ENCODE measurements around the gene VAMP8.

Gene VAMP8

DNA sequence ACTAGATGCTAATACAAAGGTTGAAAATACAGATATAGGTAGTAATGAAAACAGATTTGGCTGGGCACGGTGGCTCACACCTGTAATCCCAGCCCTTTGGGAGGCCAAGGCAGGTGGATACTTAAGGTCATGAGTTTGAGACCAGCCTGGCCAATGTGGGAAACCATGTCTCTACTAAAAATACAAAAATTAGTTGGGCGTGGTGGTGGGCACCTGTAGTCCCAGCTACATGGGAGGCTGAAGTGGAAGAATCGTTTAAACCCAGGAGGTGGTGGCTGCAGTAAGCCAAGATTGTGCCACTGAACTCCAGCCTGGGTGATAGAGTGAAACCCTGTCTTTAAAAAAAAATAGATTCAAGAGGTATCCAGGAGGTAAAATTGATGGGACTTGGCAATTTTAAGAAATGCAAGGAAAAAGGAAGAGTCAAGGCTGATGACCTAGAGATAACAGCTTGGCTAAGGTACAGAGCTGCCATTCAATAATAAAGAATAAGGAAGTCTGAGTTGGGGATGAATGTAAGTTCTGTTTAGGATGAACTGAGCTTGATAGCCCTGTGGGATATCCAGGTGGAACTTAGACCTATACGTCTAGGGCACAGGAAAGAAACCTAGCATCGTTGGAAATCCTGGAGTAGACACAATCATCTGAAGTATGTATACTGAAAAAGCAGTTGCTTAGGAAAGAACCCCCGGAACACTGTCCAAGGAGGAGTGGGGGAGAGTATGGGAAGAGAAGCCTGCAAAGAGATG is 29.4 kb upstream of the VAMP8 start:
- H3K4me1 ChIP-seq (ENCODE audit: insufficient read depth, insufficient read length): no peaks in the 10 kb centered on the region
- no peak overlapping the region for H3K4me3 ChIP-seq (ENCODE audit: insufficient read length, low read depth)
- no peak for TF ChIP-seq SUZ12 (IDR thresholded peaks at IDR 0.05; ENCODE audit: extremely low read depth, insufficient read depth, insufficient read length)
- no peak for TF ChIP-seq YY1 (IDR thresholded peaks at IDR 0.05; ENCODE audit: insufficient read depth, insufficient read length)
- TF ChIP-seq ZNF274 (IDR thresholded peaks at IDR 0.05; ENCODE audit: low read depth, low read length): no peak
- DNase-seq (ENCODE audit: low read depth, low spot score): no peak
- peaks cover 73% of the 10 kb centered on the region for H3K36me3 ChIP-seq (ENCODE audit: insufficient read depth, insufficient read length, low read length)
- no peak overlapping the region for H3K9ac ChIP-seq (ENCODE audit: insufficient read length, low read depth)
- H3K9me3 ChIP-seq (ENCODE audit: insufficient read depth, low read length): no peaks in the 10 kb centered on the region
- H3K27me3 ChIP-seq (ENCODE audit: insufficient read depth, insufficient read length): no peaks in the 10 kb centered on the region

DNA sequence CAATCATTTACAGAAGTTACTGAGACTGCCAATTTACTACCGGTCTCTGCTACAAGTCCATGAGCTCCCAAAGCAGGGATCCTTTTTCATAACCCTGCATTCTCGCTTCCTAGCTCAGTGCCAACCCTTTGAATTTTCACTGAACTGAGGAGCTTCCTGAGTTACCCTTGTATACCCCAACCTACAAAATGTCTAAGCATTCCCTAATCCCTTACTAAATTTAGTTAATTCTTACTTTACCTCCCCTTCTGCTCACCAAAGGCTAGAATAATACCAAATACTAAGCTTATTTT is 28.8 kb upstream of the VAMP8 start:
- H3K4me1 ChIP-seq (ENCODE audit: insufficient read depth, insufficient read length): no peaks in the 10 kb centered on the region
- H3K9ac ChIP-seq (ENCODE audit: insufficient read length, low read depth): no peak overlapping the region
- peaks cover 73% of the 10 kb centered on the region for H3K36me3 ChIP-seq (ENCODE audit: insufficient read depth, insufficient read length, low read length)
- no peak for DNase-seq (ENCODE audit: low read depth, low spot score)
- no peak overlapping the region for H3K4me3 ChIP-seq (ENCODE audit: insufficient read length, low read depth)
- no peaks in the 10 kb centered on the region for H3K9me3 ChIP-seq (ENCODE audit: insufficient read depth, low read length)
- TF ChIP-seq SUZ12 (IDR thresholded peaks at IDR 0.05; ENCODE audit: extremely low read depth, insufficient read depth, insufficient read length) (no peak), YY1 (IDR thresholded peaks at IDR 0.05; ENCODE audit: insufficient read depth, insufficient read length) (no peak), ZNF274 (IDR thresholded peaks at IDR 0.05; ENCODE audit: low read depth, low read length) (no peak)
- H3K27me3 ChIP-seq (ENCODE audit: insufficient read depth, insufficient read length): no peaks in the 10 kb centered on the region

DNA sequence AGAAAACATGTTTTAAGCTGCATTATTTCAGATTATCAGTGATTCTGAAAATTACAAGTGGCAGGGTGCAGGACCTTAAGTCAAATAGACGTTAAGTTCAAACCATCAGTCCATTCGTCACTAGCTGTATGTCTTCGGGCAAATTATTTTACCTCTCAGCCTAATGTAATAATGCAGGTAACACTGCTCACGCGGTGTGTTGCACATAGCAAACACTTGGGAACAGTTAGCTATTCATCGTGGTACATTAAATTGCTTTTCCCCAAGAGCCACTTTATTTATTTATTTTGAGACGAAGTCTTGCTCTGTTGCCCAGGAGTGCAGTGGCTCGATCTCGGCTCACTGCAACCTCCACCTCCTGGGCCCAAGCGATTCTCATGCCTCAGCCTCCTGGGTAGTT is 28.3 kb upstream of the VAMP8 start:
- H3K4me3 ChIP-seq (ENCODE audit: insufficient read length, low read depth): no peak overlapping the region
- no peaks in the 10 kb centered on the region for H3K4me1 ChIP-seq (ENCODE audit: insufficient read depth, insufficient read length)
- TF ChIP-seq SUZ12 (IDR thresholded peaks at IDR 0.05; ENCODE audit: extremely low read depth, insufficient read depth, insufficient read length): no peak
- TF ChIP-seq ZNF274 (IDR thresholded peaks at IDR 0.05; ENCODE audit: low read depth, low read length): no peak
- no peak for TF ChIP-seq YY1 (IDR thresholded peaks at IDR 0.05; ENCODE audit: insufficient read depth, insufficient read length)
- no peak overlapping the region for H3K9ac ChIP-seq (ENCODE audit: insufficient read length, low read depth)
- no peaks in the 10 kb centered on the region for H3K9me3 ChIP-seq (ENCODE audit: insufficient read depth, low read length)
- DNase-seq (ENCODE audit: low read depth, low spot score): no peak
- peaks cover 74% of the 10 kb centered on the region for H3K36me3 ChIP-seq (ENCODE audit: insufficient read depth, insufficient read length, low read length)
- no peaks in the 10 kb centered on the region for H3K27me3 ChIP-seq (ENCODE audit: insufficient read depth, insufficient read length)

DNA sequence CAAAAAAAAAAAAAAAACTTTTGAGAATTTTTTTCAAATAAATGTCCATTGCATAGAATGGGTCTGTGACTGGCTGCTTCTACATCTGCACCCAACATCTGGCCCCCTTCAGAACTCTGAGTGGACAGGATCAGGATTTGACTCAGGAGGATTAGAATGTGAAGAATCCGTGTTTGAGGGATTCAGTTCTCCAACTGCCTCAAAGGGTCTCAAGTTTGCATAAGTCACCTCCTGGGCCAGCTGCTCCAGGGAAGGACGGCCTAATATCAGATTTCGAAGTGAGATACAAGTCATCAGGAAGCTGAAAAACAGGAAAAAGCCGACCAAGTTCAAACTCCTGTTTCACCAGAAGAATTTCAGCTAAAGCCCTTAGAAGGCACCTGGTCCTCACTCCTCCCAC is 27.6 kb upstream of the VAMP8 start:
- DNase-seq (ENCODE audit: low read depth, low spot score): no peak
- no peaks in the 10 kb centered on the region for H3K27me3 ChIP-seq (ENCODE audit: insufficient read depth, insufficient read length)
- H3K4me3 ChIP-seq (ENCODE audit: insufficient read length, low read depth): no peak overlapping the region
- TF ChIP-seq ZNF274 (IDR thresholded peaks at IDR 0.05; ENCODE audit: low read depth, low read length) (no peak), YY1 (IDR thresholded peaks at IDR 0.05; ENCODE audit: insufficient read depth, insufficient read length) (no peak), SUZ12 (IDR thresholded peaks at IDR 0.05; ENCODE audit: extremely low read depth, insufficient read depth, insufficient read length) (no peak)
- no peaks in the 10 kb centered on the region for H3K9me3 ChIP-seq (ENCODE audit: insufficient read depth, low read length)
- peaks cover 74% of the 10 kb centered on the region for H3K36me3 ChIP-seq (ENCODE audit: insufficient read depth, insufficient read length, low read length)
- H3K4me1 ChIP-seq (ENCODE audit: insufficient read depth, insufficient read length): no peaks in the 10 kb centered on the region
- H3K9ac ChIP-seq (ENCODE audit: insufficient read length, low read depth): no peak overlapping the region

DNA sequence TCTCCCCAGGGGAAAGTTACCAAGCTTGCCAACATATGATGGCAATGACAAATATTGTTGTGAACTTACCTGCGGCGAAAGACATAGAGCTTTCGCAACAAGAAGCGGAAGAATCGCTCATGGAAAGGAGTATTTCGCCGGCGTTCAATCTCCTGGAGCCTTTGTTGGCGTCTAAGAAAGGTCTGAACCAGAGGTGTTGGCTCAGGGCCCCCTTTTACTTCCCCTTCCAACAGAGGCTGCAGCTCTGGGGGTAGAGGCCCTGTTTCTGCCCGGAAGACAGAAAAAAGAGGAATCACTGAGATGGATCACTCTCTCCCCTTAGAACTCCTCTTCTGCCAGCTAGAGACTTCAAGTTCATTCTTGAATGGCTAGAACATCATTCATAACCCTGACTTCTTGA is 26.9 kb upstream of the VAMP8 start:
- no peak for DNase-seq (ENCODE audit: low read depth, low spot score)
- peaks cover 74% of the 10 kb centered on the region for H3K36me3 ChIP-seq (ENCODE audit: insufficient read depth, insufficient read length, low read length)
- no peaks in the 10 kb centered on the region for H3K9me3 ChIP-seq (ENCODE audit: insufficient read depth, low read length)
- H3K4me3 ChIP-seq (ENCODE audit: insufficient read length, low read depth): no peak overlapping the region
- TF ChIP-seq ZNF274 (IDR thresholded peaks at IDR 0.05; ENCODE audit: low read depth, low read length) (no peak), YY1 (IDR thresholded peaks at IDR 0.05; ENCODE audit: insufficient read depth, insufficient read length) (no peak)
- H3K4me1 ChIP-seq (ENCODE audit: insufficient read depth, insufficient read length): no peaks in the 10 kb centered on the region
- H3K9ac ChIP-seq (ENCODE audit: insufficient read length, low read depth): no peak overlapping the region
- H3K27me3 ChIP-seq (ENCODE audit: insufficient read depth, insufficient read length): no peaks in the 10 kb centered on the region

DNA sequence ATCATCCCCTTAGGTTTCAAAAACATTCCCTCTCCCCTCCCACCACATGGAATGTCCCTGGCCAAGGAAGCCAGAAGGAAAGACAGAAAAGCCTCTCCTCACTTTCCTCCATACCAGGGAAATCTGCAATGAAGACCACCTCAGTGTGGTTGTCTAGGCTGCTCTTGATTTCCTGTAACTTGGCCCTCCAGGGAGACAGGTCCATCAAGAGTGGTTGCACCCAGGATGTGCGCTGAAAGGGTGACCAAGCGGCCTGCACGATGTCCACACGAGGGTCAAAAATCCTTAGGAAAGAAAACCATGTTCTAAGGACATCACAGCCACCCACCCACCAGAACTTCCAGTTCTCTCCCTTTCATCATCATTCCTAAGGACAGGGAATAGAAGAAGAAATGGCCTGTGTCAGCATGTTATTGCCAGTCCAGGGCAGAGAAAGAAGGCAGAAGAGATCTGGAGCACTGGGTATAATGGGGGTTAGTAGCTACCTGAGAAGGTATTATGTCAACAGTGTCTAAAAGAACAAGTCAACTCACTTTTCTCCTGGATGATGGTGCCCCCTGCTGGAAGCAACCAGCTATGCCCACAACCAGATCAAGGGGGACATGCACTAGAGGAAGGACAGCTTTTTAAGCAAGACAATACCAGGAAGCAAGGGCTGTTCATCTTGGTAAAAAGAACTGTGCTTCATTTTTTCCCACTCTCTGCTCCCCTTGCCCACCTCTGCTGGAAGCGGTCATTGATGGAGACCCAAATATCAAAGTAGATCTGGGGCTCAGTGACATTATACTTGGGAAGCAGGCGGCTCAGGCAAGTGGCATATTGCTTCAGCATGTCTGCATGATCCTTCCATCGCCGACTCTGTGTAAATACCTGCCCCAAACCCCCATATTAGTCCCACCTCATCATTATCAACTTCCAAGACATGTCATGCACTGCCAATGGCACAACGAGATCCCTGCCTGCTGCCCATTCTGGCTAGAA is 25.4 kb upstream of the VAMP8 start:
- Histone ChIP-seq H3K36me3 (ENCODE audit: insufficient read depth, insufficient read length, low read length) (peaks cover 81% of the 10 kb centered on the region), H3K4me1 (ENCODE audit: insufficient read depth, insufficient read length) (no peaks in the 10 kb centered on the region), H3K27me3 (ENCODE audit: insufficient read depth, insufficient read length) (no peaks in the 10 kb centered on the region), H3K9ac (ENCODE audit: insufficient read length, low read depth) (no peak overlapping the region), H3K4me3 (ENCODE audit: insufficient read length, low read depth) (no peak overlapping the region), H3K9me3 (ENCODE audit: insufficient read depth, low read length) (no peaks in the 10 kb centered on the region)
- no peak for TF ChIP-seq ZNF274 (IDR thresholded peaks at IDR 0.05; ENCODE audit: low read depth, low read length)
- peak; percentile 85 for DNase-seq (ENCODE audit: low read depth, low spot score)

DNA sequence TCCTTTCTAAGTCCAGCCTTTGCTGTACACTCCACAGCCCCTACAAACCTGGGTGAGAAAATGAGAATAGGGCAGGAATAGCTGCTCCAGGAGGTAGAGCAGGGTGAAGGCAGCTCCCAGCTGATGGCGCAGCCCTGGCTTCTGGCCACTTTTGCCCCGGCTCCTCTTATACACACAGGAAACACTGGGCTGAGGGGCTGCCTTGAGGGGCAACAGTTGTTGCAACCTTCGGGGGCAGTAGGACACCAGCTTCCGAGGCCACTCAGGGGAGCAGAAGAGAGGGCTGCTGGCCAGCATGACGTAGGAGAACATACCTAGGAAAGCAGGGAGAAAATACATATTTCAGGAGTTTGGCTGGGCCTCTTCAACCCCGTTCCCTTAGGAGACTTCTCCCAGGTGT is 24.2 kb upstream of the VAMP8 start:
- no peak for TF ChIP-seq YY1 (IDR thresholded peaks at IDR 0.05; ENCODE audit: insufficient read depth, insufficient read length)
- no peak for TF ChIP-seq SUZ12 (IDR thresholded peaks at IDR 0.05; ENCODE audit: extremely low read depth, insufficient read depth, insufficient read length)
- no peak for TF ChIP-seq ZNF274 (IDR thresholded peaks at IDR 0.05; ENCODE audit: low read depth, low read length)

More for the DNA sequence above, 24.2 kb upstream of the VAMP8 start:
- no peaks in the 10 kb centered on the region for H3K4me1 ChIP-seq (ENCODE audit: insufficient read depth, insufficient read length)
- no peak overlapping the region for H3K4me3 ChIP-seq (ENCODE audit: insufficient read length, low read depth)
- H3K9ac ChIP-seq (ENCODE audit: insufficient read length, low read depth): no peak overlapping the region
- no peaks in the 10 kb centered on the region for H3K27me3 ChIP-seq (ENCODE audit: insufficient read depth, insufficient read length)
- DNase-seq (ENCODE audit: low read depth, low spot score): no peak
- no peaks in the 10 kb centered on the region for H3K9me3 ChIP-seq (ENCODE audit: insufficient read depth, low read length)
- peaks cover 81% of the 10 kb centered on the region for H3K36me3 ChIP-seq (ENCODE audit: insufficient read depth, insufficient read length, low read length)
